GM12878 (cell line): ENCODE data around the gene CNIH1. TPM values are rescaled to one million over a fixed set of nuclear protein-coding genes. Genes with fewer than 3 reads are reported as not detected.

ENCODE experiments used
- ATAC-seq: fragments of 200-7000 bp; cut with Tn5 transposase; 3 replicates; pipeline ENCODE4 v1.9.1; 2020; ENCODE audit warnings: mild to moderate bottlenecking, moderate library complexity
- BruUV-seq: library from RNA; stranded (reverse); fragments of 400-500 nt; replicated peaks from 2 replicates; lab custom pipeline; 2021; lab: Mats Ljungman, UMichigan
- CTCF ChIA-PET: fragments of 300-600 bp; sonication (Branson Sonifier 250); formaldehyde crosslinking; extraction: SDS; loops from one replicate; lab custom pipeline; 2021; ENCODE audit warnings: inconsistent platforms; lab: Yijun Ruan, JAX
- POLR2A ChIA-PET: fragments of 350-600 bp; formaldehyde crosslinking; extraction: SDS; loops from one replicate; lab custom pipeline; 2021; ENCODE audit warnings: inconsistent platforms; lab: Charles Lee
- RAD21 ChIA-PET: fragments of 300-600 bp; sonication (Branson Sonifier 250); formaldehyde crosslinking; loops from one replicate; lab custom pipeline; 2023; ENCODE audit warnings: antibody characterized with exemption; ENCODE audit not compliant: unreplicated experiment; lab: Charles Lee
- SMC1A ChIA-PET: fragments of 300-600 bp; sonication (Branson Sonifier 250); formaldehyde crosslinking; loops from one replicate; lab custom pipeline; 2023; ENCODE audit not compliant: unreplicated experiment, uncharacterized antibody; lab: Charles Lee
- DNase-seq: peaks from one replicate; pipeline ENCODE4 v3.0.0-alpha.2; 2011; ENCODE audit warnings: low read depth, low spot score
- FAIRE-seq: peaks from 3 replicates; lab custom pipeline; 2011; peaks lifted over from hg19 to GRCh38; lab: Jason Lieb, UNC
- H2AFZ ChIP-seq: 2 replicates; pipeline ENCODE4 v1.6.0; 2011; ENCODE audit warnings: low read depth, low read length, control low read depth; ENCODE audit not compliant: control insufficient read depth
- H3K27ac ChIP-seq: 2 replicates; pipeline ENCODE4 v1.5.1; 2011; ENCODE audit warnings: control low read depth; ENCODE audit not compliant: control insufficient read depth, insufficient read depth
- H3K27me3 ChIP-seq, 2 experiments: replicated peaks in 1 of 2; 2 replicates each; pipeline versions ENCODE4 v1.6.0 to v1.6.1; 2011; ENCODE audit warnings: low read length in 1 of 2; ENCODE audit not compliant: control insufficient read depth in 2 of 2, insufficient read depth in 2 of 2
- H3K36me3 ChIP-seq, 2 experiments: 2 replicates each; pipeline ENCODE4 v1.5.1; 2011; ENCODE audit warnings: low read length in 1 of 2; ENCODE audit not compliant: control insufficient read depth in 2 of 2, insufficient read depth in 2 of 2
- H3K4me1 ChIP-seq: 2 replicates; pipeline ENCODE4 v1.6.1; 2011; ENCODE audit warnings: mild to moderate bottlenecking, low read length, moderate library complexity, mixed read lengths; ENCODE audit not compliant: control insufficient read depth, insufficient read depth
- H3K4me2 ChIP-seq: 2 replicates; pipeline ENCODE4 v1.6.0; 2011; ENCODE audit warnings: control low read depth; ENCODE audit not compliant: control insufficient read depth, insufficient read depth
- H3K4me3 ChIP-seq: fragments of 200-600 bp; sonication (generic); 2 replicates; pipeline ENCODE4 v1.5.1; 2016
- H3K79me2 ChIP-seq: 2 replicates; pipeline ENCODE4 v1.6.0; 2011; ENCODE audit warnings: low read length; ENCODE audit not compliant: control insufficient read depth, insufficient read depth
- H3K9ac ChIP-seq: 2 replicates; pipeline ENCODE4 v1.8.0; 2011; ENCODE audit warnings: low read length, control low read depth, mixed read lengths; ENCODE audit not compliant: control insufficient read depth, insufficient read depth
- H3K9me3 ChIP-seq: replicated peaks from 3 replicates; pipeline ENCODE4 v1.5.1; 2011; ENCODE audit warnings: mild to moderate bottlenecking, low read length; ENCODE audit not compliant: control insufficient read depth, insufficient read depth
- H4K20me1 ChIP-seq: 2 replicates; pipeline ENCODE4 v1.6.0; 2011; ENCODE audit not compliant: control insufficient read depth, insufficient read depth
- BRCA1 ChIP-seq: IDR thresholded peaks from 2 replicates; pipeline ENCODE4 v1.6.1; 2011; ENCODE audit warnings: low read depth, low read length, improper control_type of control experiment
- E4F1 ChIP-seq: fragments of 450-650 bp; IDR thresholded peaks from 2 replicates; pipeline ENCODE4 v1.6.1; 2018; ENCODE audit warnings: borderline replicate concordance, mild to moderate bottlenecking; ENCODE audit not compliant: partially characterized antibody
- FOXK2 ChIP-seq: fragments of 450-650 bp; IDR thresholded peaks from 2 replicates; pipeline ENCODE4 v1.6.1; 2017; ENCODE audit warnings: mild to moderate bottlenecking, moderate library complexity
- WGBS: methylation state at CpG from one replicate; pipeline ENCODE4 v1.1.6; 2016; ENCODE audit warnings: low lambda C conversion rate; ENCODE audit not compliant: insufficient replicate concordance, insufficient coverage; ENCODE audit errors: missing lambda C conversion rate; 5-methylcytosine and 5-hydroxymethylcytosine counted together
- in situ Hi-C: fragments of 300-500 bp; cut with MboI; formaldehyde crosslinking; loops from 9 replicates; pipeline ENCODE4 v1.14.3; 2018; ENCODE audit warnings: mixed read lengths
- intact Hi-C: fragments of 100-400 bp; cut with micrococcal nuclease; formaldehyde crosslinking; loops from one replicate; pipeline ENCODE4 v1.14.2; 2022; ENCODE audit not compliant: unreplicated experiment
- polyA plus RNA-seq, 11 experiments: library from polyadenylated mRNA; depleted of rRNA in 4 of 11; unstranded in 6 of 11; stranded (reverse) in 5 of 11; fragments of >200 nt; fragmentation: Nextera tagmentation in 4 of 11; fragmentation: Illumina TruSeq in 1 of 11; extraction: Ambion mirVana in 4 of 11; extraction: Trizol in 1 of 11; gene quantifications; 1 replicate in 1 of 11; 2 replicates in 10 of 11; pipeline versions ENCODE4 v1.2.1 to v1.2.3, GENCODE V29; 2011 to 2016; ENCODE audit warnings: inconsistent platforms in 2 of 11, missing spikeins in 2 of 11, low read depth in 1 of 11
- total RNA-seq, 4 experiments: library from RNA; depleted of rRNA in 3 of 4; stranded (reverse); fragments of >200 nt in 3 of 4; fragmentation: Illumina TruSeq in 1 of 4; extraction: Trizol in 1 of 4; gene quantifications; 2 replicates each; pipeline versions ENCODE4 v1.2.1 to v1.2.3, GENCODE V29; 2013 to 2021
- TF ChIP-seq, protein P1 (sequence below), 3 experiments: IDR thresholded peaks in 2 of 3; conservative IDR thresholded peaks in 1 of 3; 2 replicates each; pipeline ENCODE4 v1.5.1; 2011; ENCODE audit warnings: low read depth in 3 of 3, low read length in 3 of 3, mild to moderate bottlenecking in 3 of 3, control low read depth in 2 of 3, moderate library complexity in 2 of 3, inconsistent platforms in 1 of 3, mixed read lengths in 1 of 3; ENCODE audit not compliant: control insufficient read depth in 2 of 3, insufficient read depth in 1 of 3; ENCODE audit errors: extremely low read depth in 1 of 3
- TF ChIP-seq, protein P2 (sequence below): fragments of 450-650 bp; IDR thresholded peaks from 2 replicates; pipeline ENCODE4 v1.6.1; 2018; ENCODE audit warnings: mild to moderate bottlenecking, low read depth, moderate library complexity; ENCODE audit not compliant: partially characterized antibody

The CNIH1 gene
- total and polyA plus RNA-seq, 10 of the 15 experiments (the other 5 are each of a cell fraction or from before 2014, with no cell fraction given) = 48.9 to 274 (median 110) TPM

- whole genome bisulfite sequencing = 97% methylated on average over 2 of the region's 2 CpGs
Observed at GRCh38 chr14:54399560-54399959, 41.6 kb downstream of the CNIH1 start.

More at GRCh38 chr14:54399560-54399959, 41.6 kb downstream of the CNIH1 start:
- ChIA-PET CTCF (interaction anchor here (0.6 to 0.7 kb wide), 2 partner anchors 19 to 134 kb away, joined by 3 read pairs; no protein-coding TSS in a partner anchor), SMC1A (interaction anchor here (0.6 to 1.5 kb wide), 4 partner anchors 24 to 89 kb away, joined by 3 to 4 read pairs (median 3); no protein-coding TSS in a partner anchor), POLR2A (no interaction called here), RAD21 (no interaction called here)
- H3K4me1 ChIP-seq = no peaks in the 10 kb centered on the region
- H4K20me1 ChIP-seq = no peaks in the 10 kb centered on the region
- TF ChIP-seq E4F1 (no peak), BRCA1 (no peak), FOXK2 (no peak)
- TF ChIP-seq, protein P1, sequence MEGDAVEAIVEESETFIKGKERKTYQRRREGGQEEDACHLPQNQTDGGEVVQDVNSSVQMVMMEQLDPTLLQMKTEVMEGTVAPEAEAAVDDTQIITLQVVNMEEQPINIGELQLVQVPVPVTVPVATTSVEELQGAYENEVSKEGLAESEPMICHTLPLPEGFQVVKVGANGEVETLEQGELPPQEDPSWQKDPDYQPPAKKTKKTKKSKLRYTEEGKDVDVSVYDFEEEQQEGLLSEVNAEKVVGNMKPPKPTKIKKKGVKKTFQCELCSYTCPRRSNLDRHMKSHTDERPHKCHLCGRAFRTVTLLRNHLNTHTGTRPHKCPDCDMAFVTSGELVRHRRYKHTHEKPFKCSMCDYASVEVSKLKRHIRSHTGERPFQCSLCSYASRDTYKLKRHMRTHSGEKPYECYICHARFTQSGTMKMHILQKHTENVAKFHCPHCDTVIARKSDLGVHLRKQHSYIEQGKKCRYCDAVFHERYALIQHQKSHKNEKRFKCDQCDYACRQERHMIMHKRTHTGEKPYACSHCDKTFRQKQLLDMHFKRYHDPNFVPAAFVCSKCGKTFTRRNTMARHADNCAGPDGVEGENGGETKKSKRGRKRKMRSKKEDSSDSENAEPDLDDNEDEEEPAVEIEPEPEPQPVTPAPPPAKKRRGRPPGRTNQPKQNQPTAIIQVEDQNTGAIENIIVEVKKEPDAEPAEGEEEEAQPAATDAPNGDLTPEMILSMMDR (IDR thresholded peaks at IDR 0.05 in 2 of 3, conservative IDR thresholded peaks at IDR 0.05 in 1 of 3; ENCODE audit: control insufficient read depth in 2 of 3, extremely low read depth in 1 of 3, insufficient read depth in 1 of 3, low read depth in 3 of 3, low read length in 3 of 3) = no peak
- TF ChIP-seq, protein P2, sequence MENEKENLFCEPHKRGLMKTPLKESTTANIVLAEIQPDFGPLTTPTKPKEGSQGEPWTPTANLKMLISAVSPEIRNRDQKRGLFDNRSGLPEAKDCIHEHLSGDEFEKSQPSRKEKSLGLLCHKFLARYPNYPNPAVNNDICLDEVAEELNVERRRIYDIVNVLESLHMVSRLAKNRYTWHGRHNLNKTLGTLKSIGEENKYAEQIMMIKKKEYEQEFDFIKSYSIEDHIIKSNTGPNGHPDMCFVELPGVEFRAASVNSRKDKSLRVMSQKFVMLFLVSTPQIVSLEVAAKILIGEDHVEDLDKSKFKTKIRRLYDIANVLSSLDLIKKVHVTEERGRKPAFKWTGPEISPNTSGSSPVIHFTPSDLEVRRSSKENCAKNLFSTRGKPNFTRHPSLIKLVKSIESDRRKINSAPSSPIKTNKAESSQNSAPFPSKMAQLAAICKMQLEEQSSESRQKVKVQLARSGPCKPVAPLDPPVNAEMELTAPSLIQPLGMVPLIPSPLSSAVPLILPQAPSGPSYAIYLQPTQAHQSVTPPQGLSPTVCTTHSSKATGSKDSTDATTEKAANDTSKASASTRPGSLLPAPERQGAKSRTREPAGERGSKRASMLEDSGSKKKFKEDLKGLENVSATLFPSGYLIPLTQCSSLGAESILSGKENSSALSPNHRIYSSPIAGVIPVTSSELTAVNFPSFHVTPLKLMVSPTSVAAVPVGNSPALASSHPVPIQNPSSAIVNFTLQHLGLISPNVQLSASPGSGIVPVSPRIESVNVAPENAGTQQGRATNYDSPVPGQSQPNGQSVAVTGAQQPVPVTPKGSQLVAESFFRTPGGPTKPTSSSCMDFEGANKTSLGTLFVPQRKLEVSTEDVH = no peak
- no peak for DNase-seq
- peak; percentile 13 for FAIRE-seq
- no peak overlapping the region for H2AFZ ChIP-seq
- peaks cover 17% of the 10 kb centered on the region for H3K79me2 ChIP-seq
- no peaks in the 10 kb centered on the region for H3K27me3 ChIP-seq
- H3K9me3 ChIP-seq = no peaks in the 10 kb centered on the region; the same call in 1 of the 3 replicates
- in situ Hi-C loops = no loop called here
- no peak overlapping the region for H3K27ac ChIP-seq
- no peak overlapping the region for H3K9ac ChIP-seq
- BruUV-seq = no TSS peak
- H3K4me3 ChIP-seq = no peak overlapping the region
- H3K4me2 ChIP-seq = no peak overlapping the region
- intact Hi-C loops = loop anchor here (5.0 kb wide), 2 partner anchors 38 to 88 kb away; partner anchors contain the start of gene GMFB
- ATAC-seq = no peak
- H3K36me3 ChIP-seq = no peaks in the 10 kb centered on the region; a peak in 1 of 4 replicates
